Measurements from ENCODE around the gene NUMBL.

The NUMBL gene

DNA sequence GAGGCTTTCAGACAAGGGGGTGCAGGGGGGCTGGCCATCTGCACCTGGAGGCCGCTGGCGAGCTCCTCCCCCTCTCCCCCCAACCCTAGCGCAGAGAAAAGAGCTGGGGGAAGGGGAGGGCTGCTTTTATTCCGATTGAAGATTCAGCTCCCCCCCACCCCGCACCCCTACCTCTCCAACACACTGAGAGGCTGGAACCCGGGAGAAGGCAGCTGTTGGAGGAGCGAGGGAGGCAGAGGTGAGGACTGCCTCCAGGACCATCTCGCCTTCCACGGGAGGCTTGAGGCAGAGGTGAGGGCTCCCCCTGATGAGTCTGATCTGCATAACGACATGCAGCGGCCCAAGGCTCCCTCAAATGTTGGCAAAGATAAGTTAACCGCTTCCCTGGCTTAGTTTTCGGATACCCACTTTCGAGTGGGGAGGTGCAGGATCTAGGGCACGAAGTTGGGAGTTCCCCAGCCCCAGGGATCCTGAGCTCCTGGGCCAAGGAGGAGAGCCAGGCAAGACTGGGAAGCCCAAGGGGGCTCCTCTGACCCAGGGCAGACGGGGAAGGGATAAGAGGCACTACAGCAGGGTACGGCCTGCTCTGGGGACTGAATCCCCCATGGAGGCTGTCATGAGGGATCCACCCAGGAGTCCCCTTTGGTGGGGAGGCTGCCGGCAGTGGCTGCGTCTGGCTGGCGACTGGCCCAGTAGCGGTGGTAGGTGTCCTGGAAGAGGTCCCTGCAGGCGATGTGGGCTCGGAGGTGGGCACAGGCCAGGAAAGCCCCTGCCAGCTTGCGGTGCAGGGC, 1.2 kb upstream of the NUMBL start:
- in situ Hi-C loops (cut with MboI; ENCODE audit: low sequenced_read_pairs) = no loop called here

DNA sequence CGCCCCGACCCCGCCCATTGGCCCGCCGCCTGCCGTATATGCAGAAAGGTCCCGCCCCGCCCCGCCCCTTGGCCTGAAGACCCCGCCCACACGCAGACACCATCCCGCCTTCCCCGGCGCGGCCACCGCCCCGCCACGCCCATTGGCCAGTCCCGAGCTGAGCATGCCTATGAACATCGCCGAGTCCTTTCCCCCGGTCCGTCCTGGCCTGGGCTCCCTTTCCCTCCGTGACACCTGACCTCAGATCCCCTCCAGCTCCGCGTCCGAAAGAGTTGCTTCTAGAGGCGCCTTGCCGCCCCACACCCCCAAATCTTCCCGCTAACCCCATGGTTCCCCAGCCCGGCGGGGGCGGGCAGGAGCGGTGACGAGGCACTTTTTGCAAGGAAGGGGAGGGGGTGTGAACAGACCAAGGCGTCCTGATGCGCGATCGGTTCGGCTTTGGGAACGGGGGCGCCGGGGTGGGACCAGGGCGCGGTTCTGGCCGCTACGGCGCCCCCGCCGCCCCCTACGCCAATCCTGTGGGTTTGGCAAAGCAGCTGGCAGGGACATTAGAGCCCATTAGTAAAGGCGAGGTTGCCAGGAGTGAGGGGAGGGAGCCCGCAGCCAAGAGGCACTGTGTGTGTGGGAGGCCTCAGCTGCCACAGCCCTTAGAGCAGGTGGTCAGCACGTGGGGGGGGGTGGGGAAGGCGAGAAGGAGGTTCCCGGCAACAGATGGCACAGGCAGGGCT, 406 bp upstream of the NUMBL start:
- in situ Hi-C loops (cut with MboI; ENCODE audit: low sequenced_read_pairs) = no loop called here

DNA sequence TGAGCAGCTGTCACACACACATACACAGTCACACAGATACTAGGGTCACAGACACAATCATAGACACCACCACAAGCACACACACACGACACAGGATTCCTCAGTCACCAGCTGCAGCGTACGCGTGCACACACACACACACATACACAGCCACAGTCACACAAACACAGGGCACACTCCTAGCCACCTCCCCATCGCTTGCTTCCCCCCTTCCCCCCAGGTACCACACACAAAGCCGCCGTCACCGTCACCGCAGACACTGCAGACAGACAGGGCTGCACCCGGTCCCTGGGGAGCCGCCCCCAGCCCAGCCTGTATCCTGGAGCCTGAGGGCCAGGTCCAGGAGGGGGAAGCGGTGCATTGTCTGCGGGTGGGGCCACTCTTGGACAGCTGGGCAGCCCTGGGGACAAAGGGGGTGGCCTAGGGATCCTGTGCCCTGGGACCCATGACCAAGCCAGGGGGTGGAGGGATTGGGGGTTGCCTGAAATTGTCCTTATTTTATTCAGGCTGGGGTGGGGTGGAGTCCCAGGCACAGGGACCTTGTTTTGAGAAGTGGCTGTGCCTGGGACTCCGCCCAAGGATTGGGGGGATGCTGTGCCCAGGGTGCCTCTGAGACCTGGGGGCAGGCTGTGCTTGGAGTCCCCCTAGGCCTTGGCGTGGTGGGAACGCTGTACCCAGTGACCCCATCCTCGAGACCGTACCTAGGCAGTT, 957 bp downstream of the NUMBL start:
- in situ Hi-C loops (cut with MboI; ENCODE audit: low sequenced_read_pairs) = no loop called here

DNA sequence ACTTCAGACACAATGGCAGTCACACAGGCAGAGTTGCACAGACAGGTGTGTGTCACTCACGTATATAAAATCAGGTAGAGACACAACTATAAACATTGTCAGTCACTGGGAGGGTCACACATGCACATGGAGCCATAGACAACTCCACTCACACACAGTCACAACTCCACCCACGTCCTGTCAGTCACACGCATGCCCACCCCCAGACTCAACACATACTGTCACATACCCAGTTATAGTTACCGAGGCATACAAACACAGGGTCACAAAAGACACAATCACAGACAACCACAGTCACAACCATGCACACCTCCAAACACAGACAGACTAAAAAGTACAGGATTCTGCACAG, 1.5 kb downstream of the NUMBL start:
- in situ Hi-C loops (cut with MboI; ENCODE audit: low sequenced_read_pairs) = no loop called here

- in situ Hi-C loops (cut with MboI; ENCODE audit: low sequenced_read_pairs) = no loop called here
Observed at GRCh38 chr19:40688309-40688708, 2.1 kb downstream of the NUMBL start.

GRCh38 chr19:40687525-40688016, 2.9 kb downstream of the NUMBL start:
- in situ Hi-C loops (cut with MboI; ENCODE audit: low sequenced_read_pairs) = no loop called here

GRCh38 chr19:40686882-40687524, 3.4 kb downstream of the NUMBL start:
- in situ Hi-C loops (cut with MboI; ENCODE audit: low sequenced_read_pairs) = no loop called here

DNA sequence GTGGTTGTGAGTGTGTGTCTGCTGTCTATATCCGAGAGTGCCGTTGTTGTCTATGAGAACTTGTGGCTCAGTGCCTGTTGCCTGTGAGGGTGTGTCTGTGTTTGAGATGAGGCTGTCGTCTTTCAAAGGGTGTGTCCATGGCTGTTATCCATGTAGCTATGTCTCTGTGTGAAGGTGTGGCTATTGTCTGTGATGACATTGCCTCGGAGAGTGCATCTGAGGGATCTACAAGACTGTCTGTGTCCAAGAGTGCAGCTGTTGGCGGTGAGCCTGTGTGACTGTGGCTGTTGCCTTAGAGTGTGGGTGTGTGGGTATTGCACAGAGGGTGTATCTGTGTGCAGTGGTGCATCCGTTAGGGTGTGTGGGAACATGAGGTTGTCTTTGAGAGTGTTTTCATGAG, 4.9 kb downstream of the NUMBL start:
- in situ Hi-C loops (cut with MboI; ENCODE audit: low sequenced_read_pairs) = no loop called here

DNA sequence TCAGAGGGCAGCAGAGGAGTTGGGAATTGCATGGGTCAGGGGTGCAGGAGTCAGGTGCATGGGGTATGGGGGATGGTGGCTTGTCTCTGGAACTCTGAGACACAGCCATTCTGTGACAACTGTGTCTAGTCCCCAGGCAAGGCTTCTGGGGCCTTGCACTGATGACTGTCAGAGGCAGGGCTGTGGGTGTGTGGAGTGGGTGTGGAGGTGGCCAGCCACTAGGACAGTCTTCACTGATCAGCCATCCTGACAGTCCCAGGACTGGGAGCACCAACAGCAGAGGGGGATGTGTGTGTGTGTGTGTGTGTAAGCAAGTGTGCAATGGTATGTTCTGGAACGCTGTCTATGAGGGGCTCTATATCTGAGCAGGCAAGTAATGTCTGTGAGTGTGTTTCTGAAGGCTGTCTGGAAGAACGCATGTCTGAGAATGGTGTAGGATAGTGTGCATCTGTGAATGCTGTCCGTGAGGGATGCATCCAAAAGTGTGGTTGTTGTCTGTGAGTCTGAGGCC, 5.4 kb downstream of the NUMBL start:
- in situ Hi-C loops (cut with MboI; ENCODE audit: low sequenced_read_pairs) = no loop called here

DNA sequence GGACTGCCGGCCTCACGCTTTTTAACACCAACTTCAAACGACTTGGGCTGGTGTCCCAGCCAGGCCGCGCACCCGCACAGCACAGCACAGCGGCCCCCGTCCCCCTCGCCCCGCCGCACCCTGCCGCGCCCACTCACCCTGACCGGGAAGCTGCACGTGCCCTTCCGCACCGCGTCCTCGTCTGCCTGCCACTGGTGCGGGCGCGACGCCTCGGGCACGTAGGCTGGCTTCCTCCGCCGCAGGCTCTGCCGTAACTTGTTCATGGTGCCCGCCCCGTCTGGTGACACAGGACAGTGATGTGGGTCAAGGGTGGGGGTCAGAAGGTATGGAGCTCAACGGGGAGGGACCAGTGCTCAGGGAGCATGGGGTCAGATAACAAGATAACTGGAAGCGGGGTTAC, 6.2 kb downstream of the NUMBL start:
- in situ Hi-C loops (cut with MboI; ENCODE audit: low sequenced_read_pairs) = no loop called here

- in situ Hi-C loops (cut with MboI; ENCODE audit: low sequenced_read_pairs) = no loop called here
Observed at GRCh38 chr19:40683437-40683836, 7.0 kb downstream of the NUMBL start.

GRCh38 chr19:40682431-40682964, 8.0 kb downstream of the NUMBL start:
- in situ Hi-C loops (cut with MboI; ENCODE audit: low sequenced_read_pairs) = no loop called here

DNA sequence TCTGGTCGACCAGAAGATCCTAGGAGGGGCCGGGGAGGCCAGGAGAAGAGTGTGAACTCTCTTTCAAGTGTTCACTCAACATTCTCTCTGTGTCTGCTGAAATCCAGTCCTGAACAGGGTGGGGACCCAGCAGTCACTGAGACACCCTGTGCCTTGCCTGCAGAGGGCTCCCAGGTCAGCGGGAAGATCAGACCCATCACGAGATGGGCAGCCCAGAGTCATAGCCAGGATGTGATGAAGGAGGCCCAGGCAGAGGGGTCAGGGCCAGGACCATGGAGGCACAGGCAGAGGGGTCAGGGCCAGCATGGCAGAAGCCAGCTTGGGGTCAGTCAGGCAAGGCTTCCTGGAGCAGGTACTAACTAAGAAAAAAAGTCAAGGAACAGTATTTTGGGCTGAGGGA, 9.4 kb downstream of the NUMBL start:
- in situ Hi-C loops (cut with MboI; ENCODE audit: low sequenced_read_pairs) = no loop called here

DNA sequence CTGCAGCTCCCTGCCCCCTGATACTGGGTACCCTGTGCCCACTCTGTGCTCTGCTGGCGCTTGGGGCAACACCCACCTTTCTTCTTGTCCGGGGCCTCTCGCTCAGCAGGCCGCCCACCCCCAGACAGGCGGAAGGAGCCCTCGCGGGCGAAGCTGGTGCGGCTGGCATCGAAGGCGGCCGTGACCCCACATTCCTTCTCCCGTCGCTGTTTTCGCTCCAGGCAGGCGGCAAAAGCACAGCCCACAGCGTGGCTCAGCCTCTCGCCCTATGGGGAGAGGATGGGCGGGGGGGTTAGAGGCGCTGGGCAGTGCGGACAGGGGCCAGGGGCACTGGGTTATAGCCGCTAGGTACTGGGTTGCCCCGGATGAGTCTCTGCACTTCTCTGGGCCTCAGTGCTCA, 13.3 kb downstream of the NUMBL start:
- in situ Hi-C loops (cut with MboI; ENCODE audit: low sequenced_read_pairs) = no loop called here

- in situ Hi-C loops (cut with MboI; ENCODE audit: low sequenced_read_pairs) = loop anchor here (25.0 kb wide), 1 partner anchor 463 kb away; no protein-coding TSS in a partner anchor
Observed at GRCh38 chr19:40674291-40674690, 16.2 kb downstream of the NUMBL start.

DNA sequence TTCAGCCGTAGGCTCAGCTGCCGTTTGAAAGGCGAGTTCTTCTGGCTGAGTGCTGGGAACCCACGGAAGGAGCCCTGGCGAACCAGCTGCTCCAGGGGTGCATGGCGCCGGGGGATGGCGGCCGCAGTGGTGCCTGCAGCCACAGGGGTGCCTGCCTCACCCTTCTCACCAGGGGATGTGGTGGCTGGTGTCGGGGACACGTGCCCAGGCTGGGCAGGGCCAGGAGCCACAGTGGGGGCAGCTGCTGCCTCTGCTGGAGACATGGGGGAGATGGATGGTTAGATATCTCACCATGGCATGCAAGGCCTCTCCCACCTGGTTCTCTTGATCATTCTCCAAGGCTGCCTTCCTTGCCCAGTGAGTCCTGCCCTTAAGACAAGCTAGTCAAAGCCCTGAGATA, 17.1 kb downstream of the NUMBL start:
- in situ Hi-C loops (cut with MboI; ENCODE audit: low sequenced_read_pairs) = loop anchor here (25.0 kb wide), 1 partner anchor 464 kb away; no protein-coding TSS in a partner anchor

- in situ Hi-C loops (cut with MboI; ENCODE audit: low sequenced_read_pairs) = loop anchor here (25.0 kb wide), 1 partner anchor 465 kb away; no protein-coding TSS in a partner anchor
Observed at GRCh38 chr19:40672573-40673299, 17.7 kb downstream of the NUMBL start.

DNA sequence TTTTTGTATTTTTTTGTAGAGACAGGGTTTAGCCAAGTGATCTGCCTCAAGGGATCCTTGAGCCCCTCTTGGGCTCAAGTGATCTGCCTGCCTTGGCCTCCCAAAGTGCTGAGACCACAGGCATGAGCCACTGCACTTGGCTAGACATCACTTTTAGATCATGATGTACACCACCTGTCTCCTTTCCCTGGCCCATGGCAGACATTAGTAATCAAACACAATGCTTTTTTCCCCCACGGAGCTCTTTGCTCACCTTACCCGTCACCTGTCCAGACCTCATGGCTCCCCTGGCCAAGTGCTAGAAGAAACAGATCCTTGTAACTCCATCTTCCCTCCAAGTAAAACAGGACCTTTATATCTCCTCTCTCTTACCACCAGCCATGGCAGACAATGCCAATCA, 18.4 kb downstream of the NUMBL start:
- in situ Hi-C loops (cut with MboI; ENCODE audit: low sequenced_read_pairs) = loop anchor here (25.0 kb wide), 1 partner anchor 465 kb away; no protein-coding TSS in a partner anchor

DNA sequence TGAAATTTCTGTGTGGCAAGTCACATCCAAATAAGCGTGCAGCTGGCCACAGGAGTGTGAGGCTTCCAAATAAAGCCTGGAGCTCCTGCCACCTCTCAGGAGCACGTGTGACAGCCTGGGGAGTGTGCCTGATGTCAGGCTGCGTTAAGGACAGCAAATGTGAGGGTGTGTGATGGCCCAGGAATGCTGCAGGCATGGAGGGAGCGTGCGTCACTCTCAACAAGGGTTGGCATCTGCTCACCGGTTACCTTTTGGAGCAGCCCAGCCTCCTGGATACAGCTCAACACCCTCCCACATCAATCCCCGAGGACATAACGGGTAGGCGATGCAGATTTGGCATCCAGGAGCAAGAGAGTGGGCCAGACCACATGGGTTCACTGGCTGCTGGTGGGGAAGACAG, 19.0 kb downstream of the NUMBL start:
- in situ Hi-C loops (cut with MboI; ENCODE audit: low sequenced_read_pairs) = loop anchor here (25.0 kb wide), 1 partner anchor 466 kb away; no protein-coding TSS in a partner anchor
